ENCODE measurements around the gene SREBF1. TPM values are rescaled to one million over a fixed set of nuclear protein-coding genes. Genes with fewer than 3 reads are reported as not detected.

Gene SREBF1
- total and polyA plus RNA-seq, 2 experiments from 2014 or later = 39.6 to 85.3 TPM

DNA sequence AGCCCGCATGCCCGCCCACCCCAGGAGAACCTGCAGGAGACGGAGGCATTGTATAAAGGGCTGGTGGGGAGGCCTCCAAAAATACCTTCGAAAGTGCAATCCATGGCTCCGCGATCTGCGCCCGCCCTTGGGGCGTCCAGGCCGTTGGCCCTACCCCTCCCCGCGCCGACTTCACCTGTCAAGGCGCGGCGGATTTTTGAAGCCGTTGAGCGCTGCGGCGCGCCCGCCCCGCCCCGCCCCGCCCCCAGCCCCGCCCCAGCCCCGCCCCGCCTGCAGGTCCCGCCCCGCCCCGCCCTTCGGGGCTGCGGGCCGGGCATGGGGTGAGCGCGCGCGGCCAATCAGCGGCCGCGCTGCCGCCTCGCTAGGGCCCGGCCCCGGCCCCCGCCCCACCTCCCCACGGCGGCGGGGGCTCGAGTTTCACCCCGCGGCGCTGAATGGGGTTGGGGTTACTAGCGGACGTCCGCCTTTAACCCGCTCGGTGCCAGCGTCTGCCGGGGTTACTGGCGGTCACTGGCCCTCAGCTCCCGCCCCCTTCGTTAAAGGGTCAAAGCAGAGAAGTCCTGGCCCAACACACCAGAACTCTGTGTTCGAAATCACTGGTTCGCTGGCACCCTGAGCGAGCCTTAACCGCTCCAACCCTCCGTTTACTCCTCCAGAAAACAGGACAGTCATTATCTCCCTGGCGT lies 13.2 kb downstream of the SREBF1 start (continued):
- no peak for TF ChIP-seq CREB1 (CRISPR knock-in tag; IDR thresholded peaks at IDR 0.05; ENCODE audit: low read depth)
- TF ChIP-seq NANOG (IDR thresholded peaks at IDR 0.05; ENCODE audit: borderline replicate concordance) = no peak
- TF ChIP-seq, protein P1, sequence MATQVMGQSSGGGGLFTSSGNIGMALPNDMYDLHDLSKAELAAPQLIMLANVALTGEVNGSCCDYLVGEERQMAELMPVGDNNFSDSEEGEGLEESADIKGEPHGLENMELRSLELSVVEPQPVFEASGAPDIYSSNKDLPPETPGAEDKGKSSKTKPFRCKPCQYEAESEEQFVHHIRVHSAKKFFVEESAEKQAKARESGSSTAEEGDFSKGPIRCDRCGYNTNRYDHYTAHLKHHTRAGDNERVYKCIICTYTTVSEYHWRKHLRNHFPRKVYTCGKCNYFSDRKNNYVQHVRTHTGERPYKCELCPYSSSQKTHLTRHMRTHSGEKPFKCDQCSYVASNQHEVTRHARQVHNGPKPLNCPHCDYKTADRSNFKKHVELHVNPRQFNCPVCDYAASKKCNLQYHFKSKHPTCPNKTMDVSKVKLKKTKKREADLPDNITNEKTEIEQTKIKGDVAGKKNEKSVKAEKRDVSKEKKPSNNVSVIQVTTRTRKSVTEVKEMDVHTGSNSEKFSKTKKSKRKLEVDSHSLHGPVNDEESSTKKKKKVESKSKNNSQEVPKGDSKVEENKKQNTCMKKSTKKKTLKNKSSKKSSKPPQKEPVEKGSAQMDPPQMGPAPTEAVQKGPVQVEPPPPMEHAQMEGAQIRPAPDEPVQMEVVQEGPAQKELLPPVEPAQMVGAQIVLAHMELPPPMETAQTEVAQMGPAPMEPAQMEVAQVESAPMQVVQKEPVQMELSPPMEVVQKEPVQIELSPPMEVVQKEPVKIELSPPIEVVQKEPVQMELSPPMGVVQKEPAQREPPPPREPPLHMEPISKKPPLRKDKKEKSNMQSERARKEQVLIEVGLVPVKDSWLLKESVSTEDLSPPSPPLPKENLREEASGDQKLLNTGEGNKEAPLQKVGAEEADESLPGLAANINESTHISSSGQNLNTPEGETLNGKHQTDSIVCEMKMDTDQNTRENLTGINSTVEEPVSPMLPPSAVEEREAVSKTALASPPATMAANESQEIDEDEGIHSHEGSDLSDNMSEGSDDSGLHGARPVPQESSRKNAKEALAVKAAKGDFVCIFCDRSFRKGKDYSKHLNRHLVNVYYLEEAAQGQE (IDR thresholded peaks at IDR 0.05; ENCODE audit: unreplicated experiment) = no peak
- TF ChIP-seq CTCF (conservative IDR thresholded peaks at IDR 0.05; ENCODE audit: low read depth in 2 of 2) = no peak
- no peak for TF ChIP-seq EZH2 (IDR thresholded peaks at IDR 0.05; ENCODE audit: low read depth, unreplicated experiment)

- H3K9me2 ChIP-seq (ENCODE audit: insufficient read depth) = no peaks in the 10 kb centered on the region
- H4K20me1 ChIP-seq (replicated peaks; ENCODE audit: insufficient read depth) = peaks cover 68% of the 10 kb centered on the region
- no peak for ATAC-seq
- DNase-seq (ENCODE audit: low spot score) = no peak
- H3K36me3 ChIP-seq (ENCODE audit: insufficient read depth) = 0 out of 2 replicates have a peak, but pooled peaks cover 5% of the 10 kb centered on the region
- H3K36me3 Mint-ChIP-seq (ENCODE audit: low read depth) = peaks cover 34% of the 10 kb centered on the region
- no peaks in the 10 kb centered on the region for H3K27me3 ChIP-seq (ENCODE audit: insufficient read depth)
- H3K79me2 ChIP-seq (replicated peaks; ENCODE audit: insufficient read depth) = peaks cover 60% of the 10 kb centered on the region
- peak overlapping the region; percentile 55 for H3K4me3 ChIP-seq
- peak overlapping the region; percentile 50; the same call in 2 of the 3 replicates for H3K4me3 Mint-ChIP-seq
- H2AFZ ChIP-seq = no peak overlapping the region
- peaks cover 79% of the 10 kb centered on the region for H3K4me1 Mint-ChIP-seq
- H3K4me2 ChIP-seq = peak overlapping the region; percentile 82
- peaks cover 21% of the 10 kb centered on the region for H3F3A ChIP-seq (replicated peaks; ENCODE audit: low read depth)
- H3K27me3 Mint-ChIP-seq (ENCODE audit: insufficient read depth, low read depth, poor library complexity) = peaks cover 23% of the 10 kb centered on the region
- H3K9me3 Mint-ChIP-seq = no peaks in the 10 kb centered on the region; the same call in 2 of the 3 replicates
- H3K4me1 ChIP-seq (ENCODE audit: insufficient read depth) = peaks cover 49% of the 10 kb centered on the region
- no peak overlapping the region for H3K27ac ChIP-seq (ENCODE audit: low read depth)
- no peak overlapping the region for H3K27ac Mint-ChIP-seq
- TF ChIP-seq POLR2AphosphoS5 (IDR thresholded peaks at IDR 0.05; ENCODE audit: low read depth) = no peak
- TF ChIP-seq STAT1 (IDR thresholded peaks at IDR 0.05; ENCODE audit: unreplicated experiment) = no peak
- TF ChIP-seq ZNF114 (CRISPR knock-in tag; IDR thresholded peaks at IDR 0.05) = no peak
- no peak for TF ChIP-seq CTCF (conservative IDR thresholded peaks at IDR 0.05; ENCODE audit: low read depth in 2 of 2)
- TF ChIP-seq CREB1 (CRISPR knock-in tag; IDR thresholded peaks at IDR 0.05; ENCODE audit: low read depth) = no peak
- no peak for TF ChIP-seq ZNF331 (CRISPR knock-in tag; IDR thresholded peaks at IDR 0.05; ENCODE audit: low read depth)
- no peak for TF ChIP-seq ETS1 (IDR thresholded peaks at IDR 0.05)
- TF ChIP-seq, protein P1 (IDR thresholded peaks at IDR 0.05; ENCODE audit: unreplicated experiment) = no peak
- no peak for TF ChIP-seq EZH2phosphoT487 (IDR thresholded peaks at IDR 0.05; ENCODE audit: unreplicated experiment)
- no peak for TF ChIP-seq JUNB (IDR thresholded peaks at IDR 0.05; ENCODE audit: unreplicated experiment)
- no peak for TF ChIP-seq NANOG (IDR thresholded peaks at IDR 0.05; ENCODE audit: borderline replicate concordance)
- TF ChIP-seq EZH2 (IDR thresholded peaks at IDR 0.05; ENCODE audit: low read depth, unreplicated experiment) = no peak
These were observed 14.2 kb downstream of the SREBF1 start for GRCh38 chr17:17822616-17823015.
